Subcutaneous adipose tissue (tissue), 4 donors: ENCODE results near the gene A1BG. TPM values are rescaled to one million over a fixed set of nuclear protein-coding genes. Genes with fewer than 3 reads are reported as not detected.

Experiments
- small RNA-seq: library from RNA; depleted of rRNA; stranded (forward); fragments of <200 nt; gene quantifications from one replicate; pipeline ENCODE3, GENCODE V24; 2016
- total RNA-seq, 4 donors: library from RNA; depleted of rRNA; stranded (reverse); fragments of >200 nt; gene quantifications; one replicate each; pipeline ENCODE4 v1.1.0, GENCODE V29; 2016
- TF ChIP-seq, protein P1 (sequence below): fragments of 450-650 bp; IDR thresholded peaks from one replicate; pipeline ENCODE4 v1.5.1; 2016; ENCODE audit warnings: low read depth, mild to moderate bottlenecking, control low read depth, antibody characterized with exemption, moderate library complexity

Gene A1BG
- total RNA-seq, 4 donors from 2014 or later = 6.8 to 60.5 (median 11.8) TPM

DNA sequence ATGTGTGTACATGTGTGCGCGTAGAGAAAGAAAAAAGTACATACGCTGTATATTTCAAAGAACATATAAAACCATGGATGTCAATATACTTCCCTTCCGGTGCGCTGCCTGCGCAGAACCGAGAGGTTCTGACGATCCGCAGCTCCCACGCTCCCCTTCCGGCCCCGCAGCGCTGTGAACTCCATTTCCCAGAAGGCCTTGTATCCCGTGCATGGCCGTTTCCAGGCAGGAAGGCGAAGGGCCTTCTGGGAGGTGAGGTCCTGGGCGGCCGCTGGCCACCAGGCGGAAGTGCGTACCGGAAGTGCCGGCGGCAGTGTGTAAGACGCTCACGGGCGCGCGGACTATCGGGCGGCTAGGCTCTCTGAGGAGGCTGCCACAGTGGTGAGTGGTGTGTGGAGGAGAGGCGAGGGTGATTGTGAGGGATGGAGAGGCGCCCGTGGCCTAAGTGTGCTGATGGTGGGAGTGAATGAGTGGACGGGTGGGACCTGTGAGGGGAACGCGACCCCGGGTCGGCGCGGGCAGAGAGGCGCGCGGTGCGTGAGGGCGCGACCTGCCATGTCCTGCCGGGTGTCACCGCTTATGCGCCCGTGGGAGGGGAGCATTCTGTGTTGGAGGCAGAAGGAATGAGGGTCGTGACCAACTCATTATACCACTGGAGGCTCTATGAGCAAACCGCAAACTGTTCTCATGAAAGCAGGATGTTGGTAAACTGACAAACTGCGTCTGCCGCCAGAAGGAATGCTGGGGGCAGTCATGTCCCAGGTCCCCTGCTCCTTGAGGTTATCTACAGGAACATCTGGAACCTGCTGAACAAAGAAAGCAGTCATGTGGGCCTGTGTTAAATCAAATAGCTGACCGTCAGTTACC is 48.0 kb downstream of the A1BG start, which contains the start of gene ERVK3-1:
ERVK3-1 (plus strand) TSS at position 313 of the 867 bp plus-strand sequence. CDS start 6,792 bp downstream, outside the sequence.
- TF ChIP-seq, protein P1, sequence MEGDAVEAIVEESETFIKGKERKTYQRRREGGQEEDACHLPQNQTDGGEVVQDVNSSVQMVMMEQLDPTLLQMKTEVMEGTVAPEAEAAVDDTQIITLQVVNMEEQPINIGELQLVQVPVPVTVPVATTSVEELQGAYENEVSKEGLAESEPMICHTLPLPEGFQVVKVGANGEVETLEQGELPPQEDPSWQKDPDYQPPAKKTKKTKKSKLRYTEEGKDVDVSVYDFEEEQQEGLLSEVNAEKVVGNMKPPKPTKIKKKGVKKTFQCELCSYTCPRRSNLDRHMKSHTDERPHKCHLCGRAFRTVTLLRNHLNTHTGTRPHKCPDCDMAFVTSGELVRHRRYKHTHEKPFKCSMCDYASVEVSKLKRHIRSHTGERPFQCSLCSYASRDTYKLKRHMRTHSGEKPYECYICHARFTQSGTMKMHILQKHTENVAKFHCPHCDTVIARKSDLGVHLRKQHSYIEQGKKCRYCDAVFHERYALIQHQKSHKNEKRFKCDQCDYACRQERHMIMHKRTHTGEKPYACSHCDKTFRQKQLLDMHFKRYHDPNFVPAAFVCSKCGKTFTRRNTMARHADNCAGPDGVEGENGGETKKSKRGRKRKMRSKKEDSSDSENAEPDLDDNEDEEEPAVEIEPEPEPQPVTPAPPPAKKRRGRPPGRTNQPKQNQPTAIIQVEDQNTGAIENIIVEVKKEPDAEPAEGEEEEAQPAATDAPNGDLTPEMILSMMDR = no peak

GRCh38 chr19:58304748-58305064 is 48.6 kb downstream of the A1BG start:
- TF ChIP-seq, protein P1 = no peak

GRCh38 chr19:58304255-58304654 is 49.0 kb downstream of the A1BG start:
- TF ChIP-seq, protein P1 = no peak

- TF ChIP-seq, protein P1 = no peak
These were observed 52.7 kb downstream of the A1BG start for GRCh38 chr19:58300620-58301019.

DNA sequence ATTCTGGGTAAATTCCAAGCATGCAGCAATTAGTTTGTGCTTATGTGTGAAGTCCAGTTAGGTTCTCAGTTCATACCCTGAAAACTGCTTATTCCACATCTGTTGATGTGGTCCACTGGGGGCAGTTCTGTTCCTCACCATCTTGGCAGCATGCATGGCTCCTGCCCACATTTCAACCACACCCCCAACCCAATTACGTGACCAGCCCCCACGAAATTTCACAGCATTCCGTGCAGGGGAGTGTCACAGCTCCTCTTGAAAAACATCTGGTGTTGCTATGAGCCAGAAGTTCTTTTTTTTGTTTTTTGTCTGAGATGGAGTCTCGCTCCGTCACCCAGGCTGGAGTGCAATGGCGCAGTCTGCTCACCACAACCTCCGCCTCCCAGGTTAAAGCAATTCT is 57.2 kb downstream of the A1BG start:
- TF ChIP-seq, protein P1 = no peak

Small RNAs within 50 kb of the gene (small RNA-seq; reads per million reads assigned to genes)
- not detected for gene MIR4754
- not detected for gene MIR6806
- gene RNA5SP473 = not detected

Other genes starting within 250 kb of the A1BG start
- 1 to 10 TPM; 7.5 to 8.3 (median 7.9) TPM for gene ZNF329, start 202.7 kb downstream of the A1BG start, total RNA-seq
- gene ZNF274, start 170.4 kb downstream of the A1BG start, total RNA-seq = 10 to 100 TPM; 17.0 to 25.5 (median 20.3) TPM
- 10 to 100 TPM in 3 of 4 donors, 1 to 10 TPM in 1; 8.7 to 19.6 (median 13.9) TPM for gene ZNF544, start 124.6 kb downstream of the A1BG start, total RNA-seq
- 1 to 10 TPM; 4.6 to 7.9 (median 4.9) TPM for gene ZNF8, start 74.5 kb downstream of the A1BG start, total RNA-seq
- 10 to 100 TPM; 39.2 to 42.2 (median 40.5) TPM for gene ERVK3-1, start 48.1 kb downstream of the A1BG start, total RNA-seq
- gene ZSCAN22, start 26.5 kb downstream of the A1BG start, total RNA-seq = 1 to 10 TPM; 2.2 to 3.4 (median 2.6) TPM
- gene ZNF497, start 9.3 kb upstream of the A1BG start, total RNA-seq = 1 to 10 TPM in 1 of 4 donors, under 1 TPM in 2, not detected in 1; 0.51 to 4.1 (median 0.88) TPM
- gene ZNF837, start 27.5 kb upstream of the A1BG start, total RNA-seq = 1 to 10 TPM in 3 of 4 donors, under 1 TPM in 1; 0.65 to 3.2 (median 1.3) TPM
- 1,000 to 10,000 TPM in 3 of 4 donors, 100 to 1,000 TPM in 1; 904 to 1,484 (median 1,230) TPM for gene RPS5, start 33.8 kb upstream of the A1BG start, total RNA-seq
- not detected for gene RNF225, start 42.2 kb upstream of the A1BG start, total RNA-seq
- 1 to 10 TPM; 4.7 to 9.5 (median 8.4) TPM for gene ZNF584, start 55.2 kb upstream of the A1BG start, total RNA-seq
- 1 to 10 TPM; 3.6 to 6.6 (median 5.2) TPM for gene ZNF132, start 86.7 kb upstream of the A1BG start, total RNA-seq
- gene ZNF324B, start 98.1 kb upstream of the A1BG start, total RNA-seq = 1 to 10 TPM; 2.9 to 8.5 (median 5.1) TPM
- gene ZNF324, start 113.6 kb upstream of the A1BG start, total RNA-seq = 10 to 100 TPM in 1 of 4 donors, 1 to 10 TPM in 3; 4.9 to 11.7 (median 8.6) TPM
- gene ZNF446, start 122.9 kb upstream of the A1BG start, total RNA-seq = 10 to 100 TPM in 1 of 4 donors, 1 to 10 TPM in 3; 9.0 to 16.4 (median 9.4) TPM
- 10 to 100 TPM in 1 of 4 donors, 1 to 10 TPM in 3; 4.2 to 13.4 (median 7.2) TPM for gene SLC27A5, start 158.5 kb upstream of the A1BG start, total RNA-seq
- 10 to 100 TPM in 1 of 4 donors, 1 to 10 TPM in 3; 5.5 to 10.2 (median 6.2) TPM for gene ZBTB45, start 166.3 kb upstream of the A1BG start, total RNA-seq
- gene TRIM28, start 190.6 kb upstream of the A1BG start, total RNA-seq = 100 to 1,000 TPM in 2 of 4 donors, 10 to 100 TPM in 2; 87.9 to 163 (median 119) TPM
- 100 to 1,000 TPM in 2 of 4 donors, 10 to 100 TPM in 2; 96.8 to 133 (median 106) TPM for gene CHMP2A, start 201.6 kb upstream of the A1BG start, total RNA-seq
- gene UBE2M, start 205.1 kb upstream of the A1BG start, total RNA-seq = 10 to 100 TPM; 16.3 to 31.8 (median 20.6) TPM
- 10 to 100 TPM; 12.9 to 24.1 (median 17.2) TPM for gene MZF1, start 219.8 kb upstream of the A1BG start, total RNA-seq